Ramos (cell line): ENCODE measurements around the gene B4GALT6.

ENCODE experiments used
- in situ Hi-C: fragments of 300-500 bp; cut with MboI; formaldehyde crosslinking; loops from one replicate; pipeline ENCODE4 v1.14.3; 2022; ENCODE audit warnings: low sequenced_read_pairs; ENCODE audit not compliant: unreplicated experiment

The B4GALT6 gene

DNA sequence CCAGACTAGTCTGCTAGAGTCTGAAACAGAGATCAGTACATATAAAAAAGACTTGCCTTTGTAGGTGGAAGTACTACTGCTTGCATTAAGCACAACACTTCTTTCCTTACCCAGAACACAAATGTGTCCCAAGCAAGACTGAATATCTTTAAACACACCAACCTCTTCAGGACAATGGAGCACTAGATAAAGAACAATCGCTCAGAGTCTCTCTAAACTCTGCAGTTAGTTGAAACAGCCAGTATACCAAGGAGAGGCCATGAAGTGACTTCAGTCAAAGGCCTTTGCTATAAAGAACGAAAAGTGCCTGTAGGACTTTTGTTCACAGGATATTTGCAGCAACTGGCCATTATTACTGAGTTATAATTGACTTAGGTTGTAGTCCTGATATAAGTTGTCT lies 9.9 kb upstream of the B4GALT6 start:
- in situ Hi-C loops = no loop called here

DNA sequence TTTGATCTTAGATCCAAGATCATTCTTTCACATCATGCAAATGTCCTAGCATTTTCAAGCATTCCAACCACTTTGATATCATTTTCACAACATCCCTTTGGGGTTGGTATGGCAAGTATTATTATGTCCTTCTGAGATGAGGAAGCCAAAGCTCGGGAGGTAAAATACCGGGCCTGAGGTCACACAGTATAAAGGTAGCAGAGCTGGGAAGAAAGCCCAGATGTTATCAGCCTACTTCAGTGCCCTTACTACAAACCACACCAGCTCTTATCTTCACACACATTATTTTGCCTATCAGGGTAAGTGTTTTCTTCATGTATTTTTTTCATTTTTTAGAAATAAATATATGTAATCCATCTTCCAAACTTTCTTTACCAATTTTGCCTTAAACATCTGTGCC lies 4.2 kb upstream of the B4GALT6 start:
- in situ Hi-C loops = no loop called here

DNA sequence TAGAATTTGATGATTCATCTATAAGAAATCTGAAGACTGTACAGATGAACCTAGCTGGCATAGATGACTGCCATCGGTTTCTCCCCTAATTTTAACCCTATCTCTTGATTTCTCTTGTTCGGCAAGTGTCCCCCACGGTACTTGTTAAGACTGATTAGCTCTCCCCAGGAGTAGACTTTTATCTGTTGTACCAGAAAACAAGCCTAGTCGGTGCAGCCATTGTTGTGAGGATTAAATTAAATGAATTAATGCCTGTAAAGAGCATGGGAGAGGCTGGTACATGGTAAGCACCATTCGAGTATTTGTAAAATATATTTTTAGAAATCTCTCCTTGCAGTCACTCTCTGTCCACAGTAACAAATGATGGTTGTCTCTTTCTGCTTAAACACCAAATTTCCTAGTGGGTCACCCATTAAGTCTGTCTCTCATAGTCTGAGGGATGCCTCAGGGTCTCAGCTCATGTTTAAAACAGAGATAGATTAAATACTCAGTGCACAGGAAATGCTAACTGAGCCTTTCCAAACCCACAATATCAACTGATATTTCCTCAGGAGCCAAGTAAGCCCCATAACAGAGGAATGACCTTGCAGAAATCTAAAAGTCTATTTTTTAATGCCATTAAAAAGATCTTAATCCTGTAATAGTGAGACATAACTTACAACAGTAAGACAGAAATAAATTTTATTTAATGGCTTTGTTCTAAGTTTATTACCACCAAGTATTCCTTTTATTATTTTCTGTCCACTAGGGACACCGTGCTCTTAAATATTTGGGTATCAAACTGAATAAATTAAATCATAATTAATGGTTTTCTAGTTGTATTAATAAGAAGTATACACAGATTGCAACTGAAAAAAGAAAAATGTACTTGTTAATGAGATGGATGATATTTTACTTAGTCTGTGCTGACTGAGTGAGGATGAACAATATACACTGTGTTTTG lies 2.9 kb upstream of the B4GALT6 start:
- in situ Hi-C loops = no loop called here

DNA sequence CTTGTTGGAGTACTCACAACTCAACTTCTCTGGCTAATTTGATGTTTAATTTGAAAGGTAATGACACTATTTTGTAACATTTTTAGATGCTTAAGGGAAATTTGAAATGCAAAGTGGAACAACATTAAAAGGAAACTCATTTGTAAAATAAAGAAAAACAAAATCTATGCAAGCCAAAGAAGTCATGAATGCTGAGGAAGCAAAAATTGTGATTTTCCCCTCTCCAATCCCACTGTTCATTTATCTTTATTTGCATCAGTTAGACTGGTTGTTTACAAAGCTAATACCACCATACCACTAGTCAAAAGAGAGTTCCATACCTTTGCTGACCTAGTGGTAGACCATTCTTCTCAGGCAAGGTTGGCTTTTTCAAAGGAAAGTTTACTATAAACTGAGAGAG lies 2.2 kb upstream of the B4GALT6 start:
- in situ Hi-C loops = no loop called here

DNA sequence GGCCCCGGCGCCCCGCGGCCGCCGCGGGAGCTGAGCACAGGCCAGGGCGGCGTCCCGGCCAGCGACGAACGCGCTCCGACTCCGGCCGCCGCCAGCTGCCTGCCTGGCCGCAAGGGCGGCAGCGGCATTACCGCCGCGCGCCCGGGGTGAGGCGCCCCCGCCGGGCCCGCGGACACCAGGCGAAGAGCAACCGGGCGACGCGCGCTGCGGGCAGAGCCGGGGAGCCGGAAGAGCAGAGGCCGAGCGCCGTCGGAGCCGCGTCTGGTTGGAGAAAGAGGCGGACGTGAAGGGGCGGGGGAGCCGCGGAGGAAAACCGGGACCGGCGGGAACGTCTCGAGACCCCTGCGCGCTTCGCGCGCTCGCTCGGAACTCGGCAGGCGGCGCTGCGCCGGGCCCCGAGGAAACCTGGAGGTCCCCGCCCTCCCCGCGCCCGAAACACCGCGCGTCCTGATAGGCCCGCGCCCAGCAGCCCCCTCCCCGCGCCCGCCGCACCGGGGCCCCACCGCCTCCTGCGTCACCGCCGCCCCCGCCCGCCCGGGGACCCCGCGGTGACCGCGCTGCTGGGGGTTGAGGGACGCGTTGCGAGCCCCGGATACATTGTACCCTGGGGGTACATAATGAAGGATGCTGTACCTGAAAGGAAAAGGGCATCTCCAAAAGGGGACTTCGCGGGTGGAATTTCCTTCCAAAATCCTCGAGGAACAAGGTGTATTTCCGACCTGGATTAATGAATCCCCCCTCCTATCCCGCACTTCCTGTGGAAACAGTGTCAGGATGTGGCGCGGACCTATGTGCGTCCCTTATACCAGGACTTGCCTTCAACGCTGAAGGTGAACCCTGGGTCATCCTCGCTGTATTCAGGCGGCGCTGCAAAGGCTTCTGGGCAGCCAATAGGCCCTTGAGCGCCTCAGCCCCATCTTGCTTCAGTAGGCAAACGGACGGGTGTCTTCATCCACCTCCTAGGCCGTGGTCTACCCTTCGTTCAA lies 1.0 kb upstream of the B4GALT6 start:
- in situ Hi-C loops = no loop called here

DNA sequence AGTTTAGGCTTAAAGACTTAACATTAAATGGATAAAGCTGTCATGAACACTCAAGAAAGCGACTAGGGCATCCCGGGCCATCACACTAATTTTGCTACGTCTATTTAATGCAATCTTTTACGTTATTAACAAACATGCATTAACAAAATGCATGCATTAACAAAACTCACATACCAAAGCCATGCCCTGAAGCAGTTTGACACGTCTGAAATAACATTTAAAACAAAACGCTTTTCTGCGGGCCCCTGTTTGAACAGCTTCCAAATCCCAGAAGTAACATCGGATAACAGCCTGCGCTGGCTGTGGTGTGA lies 458 bp downstream of the B4GALT6 start:
- in situ Hi-C loops = no loop called here

DNA sequence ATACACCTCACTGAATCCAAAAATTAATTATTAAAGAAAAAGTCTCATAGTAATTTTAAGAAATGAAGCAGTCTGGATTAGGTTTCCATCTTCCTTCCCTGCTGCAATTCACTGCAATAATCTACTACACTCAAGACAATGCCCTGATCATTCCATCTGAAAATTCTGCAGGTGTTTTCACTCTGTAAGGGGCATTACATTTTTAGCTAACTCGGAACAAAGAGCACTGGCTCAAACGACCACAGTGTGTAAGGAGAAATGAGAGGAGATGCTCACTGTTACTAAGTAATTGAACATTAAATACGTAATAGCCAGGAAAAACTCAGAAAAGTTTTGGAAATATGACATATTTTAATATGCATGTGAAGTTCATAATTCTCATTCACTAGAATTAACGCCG lies 1.3 kb downstream of the B4GALT6 start:
- in situ Hi-C loops = no loop called here

DNA sequence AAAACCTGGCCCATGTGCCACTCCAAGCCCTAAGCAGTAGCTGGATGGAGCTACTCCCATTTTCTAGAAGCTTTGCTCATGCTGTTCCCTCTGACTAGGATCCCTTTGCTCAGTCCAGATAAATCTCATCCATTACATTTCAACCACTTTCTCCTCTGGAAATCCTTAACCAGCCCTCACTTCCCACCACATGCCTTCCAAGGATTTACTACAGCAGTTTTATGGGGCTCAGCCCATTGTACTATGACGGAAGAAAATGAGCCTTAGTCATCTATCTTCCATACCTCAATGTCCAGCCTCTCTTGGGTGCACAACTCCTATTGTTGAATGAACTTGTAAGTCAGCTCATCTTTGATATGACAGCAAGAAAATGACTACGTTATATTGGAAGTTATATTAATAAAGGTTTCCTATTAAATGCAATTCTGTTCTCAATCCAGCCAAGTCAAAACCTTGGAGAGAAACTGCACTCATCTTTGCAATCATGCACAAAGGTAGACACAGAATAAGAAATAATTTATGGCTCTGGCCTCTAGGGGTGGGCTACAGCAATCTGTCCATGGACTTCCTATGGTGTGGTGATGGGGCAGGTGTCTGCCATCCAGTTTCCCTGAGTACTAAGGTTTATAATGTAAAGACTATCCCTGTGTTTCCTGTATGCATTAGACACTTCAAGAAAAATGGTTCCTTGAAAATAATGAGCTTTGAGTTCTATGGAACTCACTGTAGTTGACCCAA lies 3.4 kb downstream of the B4GALT6 start:
- in situ Hi-C loops = no loop called here

DNA sequence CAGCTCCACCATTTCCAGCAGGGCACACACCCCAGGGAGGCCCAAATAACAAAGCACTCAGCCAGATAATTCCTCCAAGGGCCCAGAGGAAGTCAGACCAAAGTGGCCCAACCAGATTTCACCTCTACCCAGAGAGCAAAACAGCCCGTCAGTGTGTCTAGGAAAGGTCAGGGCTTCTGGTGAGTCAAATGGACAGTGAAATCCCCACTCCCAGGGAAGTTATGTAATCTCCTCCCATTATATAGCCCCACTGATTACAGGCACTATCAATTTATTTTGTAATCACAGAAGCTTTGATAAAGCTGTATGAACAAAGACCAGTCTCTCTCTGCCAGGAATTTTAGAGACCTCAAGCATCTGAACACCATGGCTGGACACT lies 4.0 kb downstream of the B4GALT6 start:
- in situ Hi-C loops = no loop called here

DNA sequence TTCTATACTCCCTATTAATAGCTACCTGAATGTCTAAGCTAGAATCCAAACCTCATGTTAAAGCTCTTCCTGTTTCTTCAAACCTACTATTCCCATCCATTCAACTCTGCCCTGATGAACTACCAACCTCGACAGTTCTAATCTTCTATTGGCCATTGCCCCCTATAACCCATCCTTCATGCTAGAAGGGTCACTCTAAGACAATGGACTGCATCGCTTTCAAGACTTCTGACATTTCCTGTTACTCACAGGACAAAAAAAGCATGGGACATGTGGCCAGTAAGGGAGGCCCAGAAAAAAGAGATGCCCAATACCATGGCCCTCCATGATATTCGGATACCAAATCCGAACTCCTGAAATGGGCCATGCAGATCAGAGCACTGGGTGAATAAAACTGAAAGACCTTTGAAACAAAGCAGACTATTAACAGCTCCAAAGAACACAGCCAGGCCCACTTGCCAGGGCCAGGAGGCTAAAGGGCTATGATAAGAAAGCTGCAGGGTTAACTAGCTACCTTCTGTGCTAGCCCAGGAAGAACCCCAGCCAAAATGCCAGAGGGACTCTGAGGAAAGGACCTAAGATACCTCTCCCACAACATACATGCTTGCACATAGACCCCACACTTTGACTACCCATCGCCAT lies 4.5 kb downstream of the B4GALT6 start:
- in situ Hi-C loops = no loop called here

DNA sequence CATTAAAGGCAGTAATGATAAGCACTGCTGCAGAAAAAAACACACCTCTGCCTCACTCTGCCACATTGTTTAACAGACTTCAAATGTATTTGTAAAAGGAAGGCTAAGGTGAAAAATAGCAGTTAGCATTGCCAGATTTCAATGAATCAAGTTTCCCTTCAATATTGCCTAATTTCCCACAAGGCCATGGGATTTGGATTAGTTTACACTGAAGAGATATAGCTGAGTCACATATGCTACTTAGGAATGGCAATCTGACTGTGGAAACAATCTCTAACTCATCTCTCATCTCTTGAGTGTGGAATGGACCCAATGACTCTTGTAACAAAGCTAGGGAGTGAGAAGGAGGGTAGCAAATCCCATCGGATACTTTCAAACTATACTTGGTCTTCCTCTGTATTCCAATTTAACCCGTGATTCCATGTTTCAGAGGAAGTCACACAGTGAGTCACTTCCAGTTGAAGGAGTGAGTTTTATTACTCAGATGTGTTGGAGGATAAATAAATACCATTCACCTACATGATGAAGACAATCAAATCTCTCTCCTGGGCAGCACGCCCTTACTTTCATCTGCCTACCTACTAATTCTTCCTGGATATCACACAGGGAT lies 5.1 kb downstream of the B4GALT6 start:
- in situ Hi-C loops = no loop called here

DNA sequence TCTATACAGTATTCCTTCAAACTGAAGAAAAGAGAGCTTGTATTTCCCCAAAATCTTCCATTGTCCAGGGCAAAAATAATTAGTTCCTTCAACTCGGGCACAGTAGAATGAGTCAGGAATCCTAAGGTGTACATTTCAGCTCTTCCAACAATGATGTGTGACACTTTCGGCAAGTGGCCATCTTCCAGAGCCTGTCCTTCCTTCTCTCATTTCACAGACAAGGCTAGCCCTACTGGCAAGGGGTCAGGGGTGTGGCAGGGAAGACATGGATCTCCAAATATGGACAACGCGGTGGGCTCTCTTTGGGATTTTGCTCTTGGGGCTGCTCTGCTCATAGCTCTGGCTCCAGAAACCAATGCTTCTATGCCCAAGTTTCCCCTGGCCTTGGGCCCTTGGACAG lies 6.0 kb downstream of the B4GALT6 start:
- in situ Hi-C loops = no loop called here

DNA sequence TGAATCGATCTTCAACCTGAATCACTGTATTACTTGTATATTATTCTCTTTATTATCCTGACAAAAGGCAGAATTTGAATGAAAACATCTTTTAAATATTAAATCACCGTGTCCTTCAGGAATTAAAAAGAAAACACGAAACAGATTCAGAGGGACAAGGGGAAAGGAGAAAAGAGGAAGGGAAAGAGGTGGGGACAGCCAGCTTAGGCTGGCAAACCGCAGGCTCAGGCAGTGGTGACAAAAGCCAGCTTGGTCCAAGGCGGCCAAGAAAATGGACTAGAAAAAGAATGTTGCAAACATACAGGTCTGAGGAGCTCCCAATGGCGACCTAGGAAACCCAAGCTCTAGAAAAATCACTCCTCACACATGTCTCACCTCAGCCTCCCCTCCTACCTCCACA lies 6.8 kb downstream of the B4GALT6 start:
- in situ Hi-C loops = no loop called here

DNA sequence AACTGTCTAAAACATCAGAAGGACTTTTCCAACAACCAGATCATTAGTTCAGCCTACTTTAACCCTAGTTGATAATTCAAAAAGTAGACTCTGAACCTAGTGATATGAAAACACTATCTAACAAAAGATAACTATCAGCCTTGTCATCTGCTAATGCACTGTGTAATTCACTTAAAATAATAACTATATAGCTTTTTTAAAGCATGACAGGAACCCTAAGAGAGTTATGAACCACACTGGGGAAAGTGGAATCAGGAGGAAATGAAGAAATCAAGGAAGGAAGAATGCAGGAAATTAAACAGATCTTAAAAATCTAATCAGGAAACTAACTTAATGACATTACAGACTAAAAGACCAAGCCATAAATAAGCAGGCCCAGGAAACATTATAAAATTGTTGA lies 9.0 kb downstream of the B4GALT6 start:
- in situ Hi-C loops = no loop called here

DNA sequence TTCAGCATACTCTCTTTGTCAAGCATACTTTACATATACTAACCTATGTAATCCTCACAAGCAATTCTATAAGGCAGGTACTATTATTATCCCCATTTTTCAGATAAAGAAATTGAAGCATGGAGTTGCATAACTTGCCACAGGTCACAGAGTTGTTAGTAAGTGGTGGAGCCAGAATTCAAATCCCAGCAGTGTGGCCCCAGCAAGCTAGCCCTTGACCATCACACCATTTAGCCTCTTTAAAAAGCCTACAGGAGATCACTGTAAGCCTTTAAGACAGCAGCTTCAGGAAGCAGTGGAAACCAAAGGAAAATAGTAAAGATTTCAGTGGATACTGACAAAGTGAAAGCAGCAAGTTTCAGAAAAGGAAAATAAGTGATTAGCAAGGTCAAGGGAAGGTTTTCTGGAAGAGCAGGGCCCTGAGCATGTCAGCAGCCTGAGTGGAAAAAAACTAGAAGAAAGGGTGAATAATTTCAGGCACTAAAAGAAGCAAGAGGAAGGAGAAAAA lies 11.7 kb downstream of the B4GALT6 start:
- in situ Hi-C loops = no loop called here

DNA sequence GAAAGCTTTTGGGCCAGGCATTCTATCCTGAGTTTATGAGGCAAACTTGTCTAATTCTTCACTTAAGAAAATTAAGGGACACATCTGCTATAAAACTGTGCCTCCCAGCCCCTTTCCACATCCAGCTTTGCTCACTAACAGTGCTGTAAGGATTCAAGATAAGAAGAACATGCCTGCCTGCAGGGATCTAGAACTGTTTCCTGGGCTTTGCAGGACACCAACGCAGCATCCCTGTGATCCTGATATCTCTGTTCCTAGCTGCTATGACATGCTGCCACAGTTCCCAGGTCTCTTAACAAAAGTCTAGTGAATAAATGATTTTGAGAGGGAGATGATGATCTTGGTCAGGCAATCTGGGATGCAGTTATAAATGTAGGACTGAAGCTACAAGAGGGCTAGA lies 12.4 kb downstream of the B4GALT6 start:
- in situ Hi-C loops = no loop called here

DNA sequence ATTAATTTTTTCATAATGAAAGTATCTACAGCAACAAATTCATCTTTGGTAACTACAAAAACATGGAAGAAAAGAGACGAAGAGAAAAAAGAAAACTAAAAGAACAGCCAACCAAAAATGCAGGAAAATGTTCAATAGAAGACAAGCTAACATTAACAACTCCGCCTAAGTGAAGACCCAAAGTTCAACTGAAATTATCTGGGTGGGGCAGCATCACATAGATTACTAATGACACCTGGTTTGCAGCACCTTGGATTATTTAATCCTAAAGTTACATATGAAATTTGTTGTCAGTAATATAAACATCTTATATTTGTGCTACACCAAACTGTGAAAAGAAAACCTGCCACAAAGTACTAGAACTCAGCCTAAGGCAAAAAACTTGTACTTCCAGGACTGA lies 14.8 kb downstream of the B4GALT6 start:
- in situ Hi-C loops = no loop called here

DNA sequence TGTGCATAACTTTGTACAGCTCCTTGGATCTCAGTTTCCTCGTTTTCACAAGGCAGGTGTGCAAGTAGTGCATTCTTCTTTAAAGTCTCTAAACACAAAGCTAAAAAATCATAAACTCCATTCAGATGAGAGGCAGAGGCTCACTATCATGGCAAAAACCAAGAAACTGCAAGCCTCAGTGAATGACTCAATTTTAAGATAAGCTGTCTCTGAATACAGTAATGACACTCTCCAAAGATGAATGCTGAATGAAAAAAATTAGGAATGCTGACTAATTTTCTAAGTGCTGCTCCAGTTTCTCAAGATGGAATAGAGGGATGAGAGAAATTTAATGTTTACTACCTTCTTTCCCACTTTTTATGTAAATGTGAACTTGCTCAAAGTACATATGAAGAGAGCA lies 17.2 kb downstream of the B4GALT6 start:
- in situ Hi-C loops = no loop called here

DNA sequence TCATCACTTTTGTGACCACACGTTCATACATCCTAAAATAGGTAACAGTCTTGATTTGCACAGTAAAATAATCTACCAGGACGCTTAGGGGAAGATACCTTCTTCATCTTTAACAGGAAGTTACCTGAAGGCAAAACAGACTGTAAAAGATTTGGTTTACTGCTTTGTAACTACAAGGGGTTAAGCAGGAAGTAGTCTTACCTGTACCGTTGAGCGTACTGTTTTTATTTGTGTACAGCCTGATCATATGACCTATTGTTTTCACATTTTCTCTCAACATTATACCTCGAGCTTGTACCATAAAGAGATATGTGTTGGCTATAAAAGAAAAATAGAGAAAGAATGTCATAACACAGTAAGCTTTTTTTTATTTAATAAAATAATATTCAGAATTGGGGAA lies 18.3 kb downstream of the B4GALT6 start:
- in situ Hi-C loops = no loop called here

DNA sequence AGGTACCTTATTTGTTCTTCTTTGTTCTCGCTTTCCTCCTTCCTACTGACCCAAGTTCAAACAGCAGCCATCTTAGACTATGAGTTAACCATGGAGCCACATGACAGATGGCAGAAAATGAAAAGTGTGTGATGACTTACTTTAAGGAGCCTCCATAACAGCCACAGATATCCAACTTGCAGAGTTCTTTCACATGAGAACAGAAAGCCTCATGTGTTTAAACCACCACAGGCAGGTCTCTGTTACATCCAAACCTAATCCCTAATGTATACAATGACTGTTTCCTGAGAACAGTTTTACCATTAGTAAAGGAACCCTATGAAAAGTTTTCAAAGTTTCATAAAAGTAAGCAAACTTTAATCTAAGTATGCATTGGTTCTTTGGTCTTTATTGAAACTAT lies 20.3 kb downstream of the B4GALT6 start:
- in situ Hi-C loops = no loop called here
